Measurements from ENCODE around the gene TMEM178B. TPM values are rescaled to one million over a fixed set of nuclear protein-coding genes. Genes with fewer than 3 reads are reported as not detected.

Gene TMEM178B
- total RNA-seq, 4 donors from 2014 or later: 0.15 to 1.2 (median 0.58) TPM

- intact Hi-C loops (cut with DNase I; ENCODE audit: low total_unique reads): no loop called here
- no peak overlapping the region for H3K4me3 ChIP-seq (ENCODE audit: low read depth, poor library complexity, severe bottlenecking)
- TF ChIP-seq, protein P1, sequence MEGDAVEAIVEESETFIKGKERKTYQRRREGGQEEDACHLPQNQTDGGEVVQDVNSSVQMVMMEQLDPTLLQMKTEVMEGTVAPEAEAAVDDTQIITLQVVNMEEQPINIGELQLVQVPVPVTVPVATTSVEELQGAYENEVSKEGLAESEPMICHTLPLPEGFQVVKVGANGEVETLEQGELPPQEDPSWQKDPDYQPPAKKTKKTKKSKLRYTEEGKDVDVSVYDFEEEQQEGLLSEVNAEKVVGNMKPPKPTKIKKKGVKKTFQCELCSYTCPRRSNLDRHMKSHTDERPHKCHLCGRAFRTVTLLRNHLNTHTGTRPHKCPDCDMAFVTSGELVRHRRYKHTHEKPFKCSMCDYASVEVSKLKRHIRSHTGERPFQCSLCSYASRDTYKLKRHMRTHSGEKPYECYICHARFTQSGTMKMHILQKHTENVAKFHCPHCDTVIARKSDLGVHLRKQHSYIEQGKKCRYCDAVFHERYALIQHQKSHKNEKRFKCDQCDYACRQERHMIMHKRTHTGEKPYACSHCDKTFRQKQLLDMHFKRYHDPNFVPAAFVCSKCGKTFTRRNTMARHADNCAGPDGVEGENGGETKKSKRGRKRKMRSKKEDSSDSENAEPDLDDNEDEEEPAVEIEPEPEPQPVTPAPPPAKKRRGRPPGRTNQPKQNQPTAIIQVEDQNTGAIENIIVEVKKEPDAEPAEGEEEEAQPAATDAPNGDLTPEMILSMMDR (IDR thresholded peaks at IDR 0.05): no peak
- no peak for TF ChIP-seq POLR2A (IDR thresholded peaks at IDR 0.05)
- no peak for DNase-seq (ENCODE audit: low spot score in 2 of 2)
- WGBS, 2 donors: 66 to 92% methylated on average over 2 of the region's 2 CpGs
These were observed 48.9 kb downstream of the TMEM178B start for GRCh38 chr7:141122736-141123135.

- WGBS, 2 donors: 100% methylated on average over 1 of the region's 1 CpG
- no peak for TF ChIP-seq POLR2A (IDR thresholded peaks at IDR 0.05)
- TF ChIP-seq, protein P1 (IDR thresholded peaks at IDR 0.05): no peak
- intact Hi-C loops (cut with DNase I; ENCODE audit: low total_unique reads): no loop called here
- no peak overlapping the region for H3K4me3 ChIP-seq (ENCODE audit: low read depth, poor library complexity, severe bottlenecking)
- DNase-seq (ENCODE audit: low spot score in 2 of 2): no peak
These were observed 49.7 kb downstream of the TMEM178B start for GRCh38 chr7:141123522-141123921.

- H3K4me3 ChIP-seq (ENCODE audit: low read depth, poor library complexity, severe bottlenecking): no peak overlapping the region
- no peak for DNase-seq (ENCODE audit: low spot score in 2 of 2)
- TF ChIP-seq, protein P1 (IDR thresholded peaks at IDR 0.05): no peak
- TF ChIP-seq POLR2A (IDR thresholded peaks at IDR 0.05): no peak
- intact Hi-C loops (cut with DNase I; ENCODE audit: low total_unique reads): no loop called here
- WGBS, 2 donors: 61 to 65% methylated on average over 5 of the region's 5 CpGs
These were observed 52.2 kb downstream of the TMEM178B start for GRCh38 chr7:141126107-141126506.

GRCh38 chr7:141128506-141128905 lies 54.6 kb downstream of the TMEM178B start:
- TF ChIP-seq, protein P1 (IDR thresholded peaks at IDR 0.05): no peak
- TF ChIP-seq POLR2A (IDR thresholded peaks at IDR 0.05): no peak
- no peak overlapping the region for H3K4me3 ChIP-seq (ENCODE audit: low read depth, poor library complexity, severe bottlenecking)
- intact Hi-C loops (cut with DNase I; ENCODE audit: low total_unique reads): no loop called here
- no peak for DNase-seq (ENCODE audit: low spot score in 2 of 2)
- WGBS, 2 donors: 25 to 26% methylated on average over 2 of the region's 2 CpGs

DNA sequence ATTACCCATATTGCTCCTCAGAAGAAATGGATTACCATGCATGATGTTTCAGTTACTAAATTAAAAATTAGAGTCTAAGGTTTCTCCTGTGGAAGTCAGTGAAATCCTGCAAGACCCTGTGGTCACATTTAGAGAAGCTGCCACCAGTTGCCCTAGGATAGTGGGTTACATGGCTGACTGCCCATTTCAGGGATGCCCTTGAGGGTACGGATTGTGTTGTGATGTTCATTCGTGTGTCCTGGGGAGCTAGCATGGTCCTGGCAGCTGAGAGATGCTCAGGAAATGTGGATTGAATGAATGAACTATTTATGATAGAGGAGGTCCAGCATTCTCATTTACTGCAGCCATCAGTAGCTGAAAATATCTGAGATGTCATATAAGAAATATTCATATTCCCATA lies 55.1 kb downstream of the TMEM178B start:
- 55 to 60% methylated on average over 2 of the region's 2 CpGs for WGBS, 2 donors
- no peak for DNase-seq (ENCODE audit: low spot score in 2 of 2)
- TF ChIP-seq, protein P1 (IDR thresholded peaks at IDR 0.05): no peak
- TF ChIP-seq POLR2A (IDR thresholded peaks at IDR 0.05): no peak
- no peak overlapping the region for H3K4me3 ChIP-seq (ENCODE audit: low read depth, poor library complexity, severe bottlenecking)
- intact Hi-C loops (cut with DNase I; ENCODE audit: low total_unique reads): no loop called here

DNA sequence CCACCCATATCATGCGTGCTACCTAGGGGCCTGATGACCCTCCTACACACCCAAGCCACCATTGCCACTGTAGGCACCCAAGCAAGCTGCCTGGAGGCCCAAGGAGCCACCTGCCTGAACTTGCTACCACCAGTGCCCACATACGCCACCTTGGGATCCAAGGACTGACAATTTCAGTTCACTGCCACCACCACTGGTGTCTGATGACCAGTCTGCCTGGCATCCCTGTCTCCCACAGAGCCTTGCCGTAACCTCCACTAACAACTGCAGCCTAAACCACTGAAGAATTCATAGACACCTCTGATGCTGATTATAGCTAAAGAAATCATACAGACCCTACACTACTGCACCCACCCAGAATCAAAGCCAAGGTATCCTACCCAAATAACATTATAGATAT lies 58.8 kb downstream of the TMEM178B start:
- no peak overlapping the region for H3K4me3 ChIP-seq (ENCODE audit: low read depth, poor library complexity, severe bottlenecking)
- no peak for TF ChIP-seq POLR2A (IDR thresholded peaks at IDR 0.05)
- TF ChIP-seq, protein P1 (IDR thresholded peaks at IDR 0.05): no peak
- no peak for DNase-seq (ENCODE audit: low spot score in 2 of 2)
- intact Hi-C loops (cut with DNase I; ENCODE audit: low total_unique reads): no loop called here
- WGBS, 2 donors: 83 to 91% methylated on average over 3 of the region's 3 CpGs

All from lower leg skin (tissue), 4 donors.